Ectodermal cell (in vitro differentiated cells): Measurements from ENCODE around the gene USP43. TPM values are rescaled to one million over a fixed set of nuclear protein-coding genes. Genes with fewer than 3 reads are reported as not detected.
"Not testable (repeated sequence)": the region's sequence is repeated elsewhere in the genome, so short reads cannot be mapped to it uniquely, and the experiment has no call there.

ENCODE experiments used
- H3K27ac ChIP-seq: 2 replicates; pipeline ENCODE4 v1.7.0; 2013; ENCODE audit warnings: mild to moderate bottlenecking, low read depth, low read length; ENCODE audit not compliant: insufficient read depth, poor library complexity, severe bottlenecking
- H3K27me3 ChIP-seq: 2 replicates; pipeline ENCODE4 v1.7.0; 2013; ENCODE audit warnings: mild to moderate bottlenecking, low read length; ENCODE audit not compliant: insufficient read depth, control insufficient read depth, poor library complexity, severe bottlenecking
- H3K36me3 ChIP-seq: one replicate; pipeline ENCODE4 v1.7.0; 2013; ENCODE audit warnings: low read length; ENCODE audit not compliant: control insufficient read depth, insufficient read depth
- H3K4me1 ChIP-seq: one replicate; pipeline ENCODE4 v1.7.0; 2013; ENCODE audit warnings: low read length; ENCODE audit not compliant: control insufficient read depth, insufficient read depth
- H3K4me3 ChIP-seq: 2 replicates; pipeline ENCODE4 v1.7.0; 2013; ENCODE audit warnings: low read depth, low read length, control low read depth; ENCODE audit not compliant: insufficient read depth
- H3K9me3 ChIP-seq: 2 replicates; pipeline ENCODE4 v1.7.0; 2013; ENCODE audit warnings: mild to moderate bottlenecking, low read length, moderate library complexity; ENCODE audit not compliant: control insufficient read depth
- WGBS, 2 experiments: methylation state at CpG; one replicate each; pipeline ENCODE4 v1.1.7; 2013; ENCODE audit warnings: missing lambda C conversion rate in 2 of 2; 5-methylcytosine and 5-hydroxymethylcytosine counted together
- polyA plus RNA-seq, 4 experiments: library from polyadenylated mRNA; stranded (reverse); fragments of 50-300 nt; gene quantifications; one replicate each; pipeline ENCODE4 v1.2.3, GENCODE V29; 2013

Gene USP43, protein sequence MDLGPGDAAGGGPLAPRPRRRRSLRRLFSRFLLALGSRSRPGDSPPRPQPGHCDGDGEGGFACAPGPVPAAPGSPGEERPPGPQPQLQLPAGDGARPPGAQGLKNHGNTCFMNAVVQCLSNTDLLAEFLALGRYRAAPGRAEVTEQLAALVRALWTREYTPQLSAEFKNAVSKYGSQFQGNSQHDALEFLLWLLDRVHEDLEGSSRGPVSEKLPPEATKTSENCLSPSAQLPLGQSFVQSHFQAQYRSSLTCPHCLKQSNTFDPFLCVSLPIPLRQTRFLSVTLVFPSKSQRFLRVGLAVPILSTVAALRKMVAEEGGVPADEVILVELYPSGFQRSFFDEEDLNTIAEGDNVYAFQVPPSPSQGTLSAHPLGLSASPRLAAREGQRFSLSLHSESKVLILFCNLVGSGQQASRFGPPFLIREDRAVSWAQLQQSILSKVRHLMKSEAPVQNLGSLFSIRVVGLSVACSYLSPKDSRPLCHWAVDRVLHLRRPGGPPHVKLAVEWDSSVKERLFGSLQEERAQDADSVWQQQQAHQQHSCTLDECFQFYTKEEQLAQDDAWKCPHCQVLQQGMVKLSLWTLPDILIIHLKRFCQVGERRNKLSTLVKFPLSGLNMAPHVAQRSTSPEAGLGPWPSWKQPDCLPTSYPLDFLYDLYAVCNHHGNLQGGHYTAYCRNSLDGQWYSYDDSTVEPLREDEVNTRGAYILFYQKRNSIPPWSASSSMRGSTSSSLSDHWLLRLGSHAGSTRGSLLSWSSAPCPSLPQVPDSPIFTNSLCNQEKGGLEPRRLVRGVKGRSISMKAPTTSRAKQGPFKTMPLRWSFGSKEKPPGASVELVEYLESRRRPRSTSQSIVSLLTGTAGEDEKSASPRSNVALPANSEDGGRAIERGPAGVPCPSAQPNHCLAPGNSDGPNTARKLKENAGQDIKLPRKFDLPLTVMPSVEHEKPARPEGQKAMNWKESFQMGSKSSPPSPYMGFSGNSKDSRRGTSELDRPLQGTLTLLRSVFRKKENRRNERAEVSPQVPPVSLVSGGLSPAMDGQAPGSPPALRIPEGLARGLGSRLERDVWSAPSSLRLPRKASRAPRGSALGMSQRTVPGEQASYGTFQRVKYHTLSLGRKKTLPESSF
- 0.15 TPM for polyA plus RNA-seq (2013, experiment 1 of 4)
- polyA plus RNA-seq (2013, experiment 2 of 4) = 0.09 TPM
- 0.16 TPM for polyA plus RNA-seq (2013, experiment 3 of 4)
- polyA plus RNA-seq (2013, experiment 4 of 4) = 0.24 TPM

DNA sequence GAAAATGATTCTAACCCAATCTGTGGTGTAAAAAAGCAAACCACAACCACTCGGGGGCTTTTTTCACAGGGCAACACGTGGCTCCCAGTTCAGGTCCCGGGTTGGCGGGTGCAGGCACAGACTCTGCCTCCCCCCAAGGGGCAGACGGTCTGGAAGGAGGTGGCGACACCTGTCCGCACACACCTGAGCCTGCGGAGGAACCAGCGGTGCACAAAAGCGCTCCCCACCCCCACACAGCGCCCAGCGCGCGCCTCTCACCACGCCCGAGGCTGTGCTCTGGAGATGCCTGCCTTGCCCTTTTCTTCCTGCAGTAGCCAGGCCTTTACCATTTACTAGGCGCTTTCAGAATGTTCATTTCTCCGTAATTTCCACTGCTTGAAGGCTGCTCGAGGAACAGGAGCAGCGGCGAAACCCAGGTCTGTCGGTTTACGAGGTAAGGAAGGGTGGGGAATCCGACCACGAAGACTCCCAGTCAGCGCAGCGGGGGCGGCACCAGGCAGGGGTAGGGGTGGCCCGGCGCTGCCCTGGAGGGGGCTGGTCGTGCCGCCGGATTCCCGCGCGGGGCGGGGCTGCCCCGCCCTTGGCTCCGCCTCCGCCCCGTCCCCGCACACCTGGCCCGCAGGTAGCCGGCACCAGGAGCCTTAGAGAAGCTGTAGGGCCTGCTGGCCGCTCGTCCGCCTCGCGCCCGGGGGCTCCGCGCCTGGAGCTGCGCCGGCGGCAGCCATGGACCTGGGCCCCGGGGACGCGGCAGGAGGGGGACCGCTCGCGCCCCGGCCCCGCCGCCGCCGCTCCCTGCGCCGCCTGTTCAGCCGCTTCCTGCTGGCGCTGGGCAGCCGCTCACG, at the start of gene USP43:
USP43 (plus strand) TSS at position 608 of the 842 bp plus-strand sequence; CDS start at position 724, 116 bp downstream.
- 0 to 1% methylated on average over 72 of the region's 72 CpGs for WGBS, 2 experiments
- H3K36me3 ChIP-seq = no peaks in the 10 kb centered on the region
- no peak within 1 kb of the TSS for H3K27ac ChIP-seq
- H3K4me3 ChIP-seq = peak within 1 kb of the TSS; percentile 53
- no peaks in the 10 kb centered on the region for H3K9me3 ChIP-seq
- peaks cover 39% of the 10 kb centered on the region for H3K27me3 ChIP-seq
- H3K4me1 ChIP-seq = peaks cover 23% of the 10 kb centered on the region

- H3K4me1 ChIP-seq, H3K4me3 ChIP-seq, H3K27me3 ChIP-seq, H3K36me3 ChIP-seq, H3K27ac ChIP-seq, H3K9me3 ChIP-seq: not testable (repeated sequence)
- WGBS, 2 experiments = 91 to 96% methylated on average over 5 of the region's 5 CpGs
Observed at GRCh38 chr17:9597638-9598037, 47.7 kb upstream of the USP43 start.

- Histone ChIP-seq H3K4me1 (no peaks in the 10 kb centered on the region), H3K27me3 (no peaks in the 10 kb centered on the region), H3K4me3 (no peak overlapping the region), H3K36me3 (no peaks in the 10 kb centered on the region), H3K9me3 (no peaks in the 10 kb centered on the region), H3K27ac (no peak overlapping the region)
- 85 to 96% methylated on average over 4 of the region's 4 CpGs for WGBS, 2 experiments
Observed at GRCh38 chr17:9598661-9599060, 46.7 kb upstream of the USP43 start.

GRCh38 chr17:9604583-9604982, 40.7 kb upstream of the USP43 start:
- H3K27me3 ChIP-seq, H3K4me3 ChIP-seq, H3K4me1 ChIP-seq, H3K36me3 ChIP-seq, H3K27ac ChIP-seq, H3K9me3 ChIP-seq: not testable (repeated sequence)
- 92 to 93% methylated on average over 3 to 4 of the region's 5 CpGs for WGBS, 2 experiments

GRCh38 chr17:9606453-9606852, 38.9 kb upstream of the USP43 start:
- Histone ChIP-seq H3K36me3 (no peaks in the 10 kb centered on the region), H3K4me1 (no peaks in the 10 kb centered on the region), H3K27ac (no peak overlapping the region), H3K9me3 (no peaks in the 10 kb centered on the region), H3K4me3 (no peak overlapping the region), H3K27me3 (no peaks in the 10 kb centered on the region)
- WGBS, 2 experiments = 95 to 96% methylated on average over 6 of the region's 6 CpGs

DNA sequence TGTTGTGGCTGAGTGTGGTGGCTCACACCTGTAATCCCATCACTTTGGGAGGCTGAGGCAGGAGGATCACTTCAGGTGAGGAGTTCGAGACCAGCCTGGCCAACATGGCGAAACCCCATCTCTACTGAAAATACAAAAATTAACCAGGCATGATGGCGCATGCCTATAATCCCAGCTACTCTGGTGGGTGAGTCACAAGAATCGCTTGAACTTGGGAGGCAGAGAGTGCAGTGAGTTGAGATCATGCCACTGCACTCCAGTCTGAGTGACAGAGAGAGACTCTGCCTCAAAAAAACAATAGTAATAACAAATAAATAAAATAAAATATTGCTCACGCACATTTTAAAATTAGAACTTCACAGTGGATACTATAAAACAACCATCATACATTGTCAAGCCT, 38.3 kb upstream of the USP43 start:
- not testable (repeated sequence) for H3K27ac ChIP-seq, H3K9me3 ChIP-seq, H3K27me3 ChIP-seq, H3K4me3 ChIP-seq, H3K4me1 ChIP-seq, H3K36me3 ChIP-seq
- WGBS, 2 experiments = 80 to 83% methylated on average over 5 of the region's 5 CpGs

GRCh38 chr17:9611557-9611956, 33.8 kb upstream of the USP43 start:
- no peak overlapping the region for H3K4me3 ChIP-seq
- no peaks in the 10 kb centered on the region for H3K27me3 ChIP-seq
- no peak overlapping the region for H3K27ac ChIP-seq
- H3K9me3 ChIP-seq = peaks cover 2% of the 10 kb centered on the region
- no peaks in the 10 kb centered on the region for H3K4me1 ChIP-seq
- H3K36me3 ChIP-seq = no peaks in the 10 kb centered on the region
- 100% methylated on average over 1 of the region's 2 CpGs; no CpG with 5 or more reads in 1 of the 2 experiments for WGBS, 2 experiments

DNA sequence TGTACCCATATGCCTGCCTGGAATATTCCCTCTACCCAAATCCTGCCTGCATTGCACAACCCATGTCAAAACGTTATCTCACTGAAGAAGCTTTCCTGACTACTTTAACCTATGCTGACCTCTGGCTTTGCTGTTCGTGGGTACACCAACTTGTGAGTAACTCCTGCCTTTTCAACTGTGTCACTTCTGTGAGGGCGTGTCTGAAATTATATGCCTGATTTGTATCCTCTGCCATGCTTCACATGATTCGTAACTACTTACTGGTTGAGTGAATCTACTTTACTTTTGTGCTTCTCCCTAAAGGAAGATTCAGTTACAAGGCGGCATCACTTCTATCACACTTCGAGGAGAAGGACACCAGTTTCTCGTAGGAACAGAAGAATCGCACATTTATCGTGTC, 33.3 kb upstream of the USP43 start:
- no peaks in the 10 kb centered on the region for H3K27me3 ChIP-seq
- no peaks in the 10 kb centered on the region for H3K36me3 ChIP-seq
- no peak overlapping the region for H3K27ac ChIP-seq
- peaks cover 2% of the 10 kb centered on the region for H3K9me3 ChIP-seq
- 91 to 93% methylated on average over 9 of the region's 9 CpGs for WGBS, 2 experiments
- no peaks in the 10 kb centered on the region for H3K4me1 ChIP-seq
- H3K4me3 ChIP-seq = no peak overlapping the region

DNA sequence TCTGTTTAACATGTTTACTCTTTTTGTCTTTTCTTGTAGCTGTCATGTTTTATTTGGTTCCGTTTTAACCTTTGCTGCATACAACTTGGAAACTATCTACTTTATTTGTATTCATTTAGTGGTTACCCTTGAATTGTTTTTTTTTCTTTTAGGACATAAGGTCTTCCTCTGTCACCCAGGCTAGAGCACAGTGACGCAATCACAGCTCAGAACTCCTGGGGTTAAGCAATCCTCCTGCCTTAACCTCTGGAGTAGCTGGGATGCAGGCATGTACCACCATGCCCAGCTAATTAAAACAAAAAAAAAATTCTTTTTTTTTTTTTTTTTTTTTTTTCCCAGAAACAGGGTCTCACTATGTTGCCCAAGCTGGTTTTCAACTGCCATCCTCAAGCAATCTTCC, 29.8 kb upstream of the USP43 start:
- WGBS, 2 experiments = 94% methylated on average over 1 of the region's 2 CpGs
- H3K4me1 ChIP-seq = no peaks in the 10 kb centered on the region
- no peak overlapping the region for H3K4me3 ChIP-seq

More for the DNA sequence above, 29.8 kb upstream of the USP43 start:
- Histone ChIP-seq H3K36me3 (no peaks in the 10 kb centered on the region), H3K9me3 (peaks cover 2% of the 10 kb centered on the region), H3K27ac (no peak overlapping the region), H3K27me3 (no peaks in the 10 kb centered on the region)
